Fibroblast of lung (primary cell): ENCODE measurements around the gene IL15RA.

ENCODE experiments used
- EZH2 ChIP-seq: IDR thresholded peaks from 2 replicates; pipeline ENCODE4 v1.5.1; 2012; ENCODE audit warnings: low read length, control low read depth, mild to moderate bottlenecking; ENCODE audit errors: missing control alignments
- TF ChIP-seq, protein P1 (sequence below), 2 donors: IDR thresholded peaks in 1 of 2; conservative IDR thresholded peaks in 1 of 2; 1 replicate in 1 of 2; 2 replicates in 1 of 2; pipeline ENCODE4 v1.5.1; 2011 to 2012; ENCODE audit warnings: low read length in 2 of 2, control low read depth in 1 of 2, inconsistent platforms in 1 of 2, low read depth in 1 of 2, mild to moderate bottlenecking in 1 of 2

DNA sequence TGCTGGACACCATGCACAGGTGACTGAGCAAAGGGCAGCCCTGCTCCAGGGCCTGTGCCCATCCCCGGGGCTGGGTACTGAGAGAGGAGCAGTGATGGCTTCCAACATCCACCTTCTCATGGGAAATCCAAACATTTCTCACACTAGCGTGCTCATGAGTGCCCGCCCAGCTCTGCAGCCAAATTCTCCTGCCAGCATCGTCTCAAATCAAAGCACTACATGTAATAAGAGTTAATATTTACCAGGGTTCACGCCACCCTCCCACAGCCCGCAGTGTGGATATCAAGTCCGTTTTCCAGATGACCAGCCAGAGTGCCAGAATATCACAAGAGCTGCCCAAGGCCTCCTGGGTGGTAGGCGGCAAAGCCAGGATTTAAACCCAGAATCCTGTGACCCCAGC lies 12.1 kb downstream of the IL15RA start:
- TF ChIP-seq, protein P1, sequence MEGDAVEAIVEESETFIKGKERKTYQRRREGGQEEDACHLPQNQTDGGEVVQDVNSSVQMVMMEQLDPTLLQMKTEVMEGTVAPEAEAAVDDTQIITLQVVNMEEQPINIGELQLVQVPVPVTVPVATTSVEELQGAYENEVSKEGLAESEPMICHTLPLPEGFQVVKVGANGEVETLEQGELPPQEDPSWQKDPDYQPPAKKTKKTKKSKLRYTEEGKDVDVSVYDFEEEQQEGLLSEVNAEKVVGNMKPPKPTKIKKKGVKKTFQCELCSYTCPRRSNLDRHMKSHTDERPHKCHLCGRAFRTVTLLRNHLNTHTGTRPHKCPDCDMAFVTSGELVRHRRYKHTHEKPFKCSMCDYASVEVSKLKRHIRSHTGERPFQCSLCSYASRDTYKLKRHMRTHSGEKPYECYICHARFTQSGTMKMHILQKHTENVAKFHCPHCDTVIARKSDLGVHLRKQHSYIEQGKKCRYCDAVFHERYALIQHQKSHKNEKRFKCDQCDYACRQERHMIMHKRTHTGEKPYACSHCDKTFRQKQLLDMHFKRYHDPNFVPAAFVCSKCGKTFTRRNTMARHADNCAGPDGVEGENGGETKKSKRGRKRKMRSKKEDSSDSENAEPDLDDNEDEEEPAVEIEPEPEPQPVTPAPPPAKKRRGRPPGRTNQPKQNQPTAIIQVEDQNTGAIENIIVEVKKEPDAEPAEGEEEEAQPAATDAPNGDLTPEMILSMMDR (conservative IDR thresholded peaks at IDR 0.05 in 1 of 2, IDR thresholded peaks at IDR 0.05 in 1 of 2; ENCODE audit: low read depth in 1 of 2, low read length in 2 of 2): no peak
- no peak for TF ChIP-seq EZH2
